ENCODE results near the gene MED9.
A peak's percentile ranks its signal among the peaks of the same experiment; 100 is the strongest.
"Not testable (repeated sequence)": the region's sequence is repeated elsewhere in the genome, so short reads cannot be mapped to it uniquely, and the experiment has no call there.

Gene MED9

DNA sequence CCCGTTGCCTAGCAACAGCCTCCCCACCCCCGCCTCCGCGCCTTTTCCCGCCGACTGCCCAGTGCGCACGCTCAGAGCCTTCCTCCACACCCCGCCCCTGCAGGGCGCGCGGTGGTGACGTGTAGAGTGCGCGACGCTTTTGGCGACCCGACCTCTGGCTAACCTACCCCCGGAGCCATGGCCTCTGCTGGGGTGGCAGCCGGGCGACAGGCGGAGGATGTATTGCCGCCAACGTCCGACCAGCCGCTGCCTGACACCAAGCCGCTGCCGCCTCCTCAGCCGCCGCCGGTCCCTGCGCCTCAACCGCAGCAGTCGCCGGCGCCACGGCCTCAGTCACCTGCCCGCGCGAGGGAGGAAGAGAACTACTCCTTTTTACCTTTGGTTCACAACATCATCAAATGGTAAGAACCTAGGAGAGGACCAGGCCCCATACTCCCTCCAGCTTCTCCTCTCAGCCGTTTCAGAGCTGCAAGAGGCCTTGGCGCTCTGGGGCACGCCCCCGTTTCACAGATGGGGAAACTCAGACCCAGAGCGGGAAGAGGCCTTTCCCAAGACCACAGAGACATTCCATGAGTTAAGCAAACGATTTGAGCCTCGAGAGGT is at the start of gene MED9:
Gene MED9 (plus strand): TSS at position 136 of the 603 bp plus-strand sequence. CDS start 42 bp downstream, at position 178.
- ATAC-seq: peak; percentile 96
- Mint-ChIP-seq H3K9me3 (no peaks in the 10 kb centered on the region), H3K4me3 (peak within 1 kb of the TSS; percentile 81), H3K4me1 (peaks cover 58% of the 10 kb centered on the region), H3K27ac (peak within 1 kb of the TSS; percentile 91), H3K36me3 (peaks cover 19% of the 10 kb centered on the region)
- peak; percentile 95 to 97 for DNase-seq (ENCODE audit: low spot score in 2 of 2)

GRCh38 chr17:17429222-17429621 is 47.6 kb upstream of the MED9 start:
- Mint-ChIP-seq H3K9me3 (no peaks in the 10 kb centered on the region), H3K4me1 (no peaks in the 10 kb centered on the region), H3K36me3 (no peaks in the 10 kb centered on the region), H3K27ac (no peak overlapping the region), H3K4me3 (no peak overlapping the region)
- no peak for DNase-seq (ENCODE audit: low spot score in 2 of 2)
- ATAC-seq: no peak

- not testable (repeated sequence) for H3K27ac Mint-ChIP-seq; DNase-seq (ENCODE audit: low spot score in 2 of 2); H3K9me3 Mint-ChIP-seq; H3K4me3 Mint-ChIP-seq; H3K4me1 Mint-ChIP-seq; ATAC-seq; H3K36me3 Mint-ChIP-seq
Measured at GRCh38 chr17:17430924-17431323, 45.9 kb upstream of the MED9 start.

DNA sequence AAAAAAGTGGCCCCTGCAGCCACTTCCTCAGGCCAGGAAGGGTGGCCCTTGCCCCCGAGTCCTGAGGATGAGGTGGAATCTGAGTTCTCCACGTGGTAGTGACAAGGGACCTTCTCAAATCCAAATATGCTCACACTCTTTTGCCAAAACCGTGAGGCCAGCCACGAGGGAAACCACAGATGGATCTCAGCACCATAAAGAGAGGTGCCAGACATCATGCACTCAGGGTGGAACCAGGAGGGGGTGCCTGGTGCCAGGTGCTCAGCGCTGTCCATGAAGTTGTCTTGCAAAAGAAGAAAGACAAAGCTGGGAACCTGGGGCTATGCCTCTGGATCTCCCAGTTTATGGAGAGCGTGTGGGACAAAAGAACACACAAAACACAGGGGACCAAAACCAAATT is 45.2 kb upstream of the MED9 start:
- no peak overlapping the region for H3K4me3 Mint-ChIP-seq
- no peaks in the 10 kb centered on the region for H3K36me3 Mint-ChIP-seq
- no peaks in the 10 kb centered on the region for H3K9me3 Mint-ChIP-seq
- no peaks in the 10 kb centered on the region for H3K4me1 Mint-ChIP-seq
- H3K27ac Mint-ChIP-seq: no peak overlapping the region
- DNase-seq (ENCODE audit: low spot score in 2 of 2) (no peak), ATAC-seq (no peak)

DNA sequence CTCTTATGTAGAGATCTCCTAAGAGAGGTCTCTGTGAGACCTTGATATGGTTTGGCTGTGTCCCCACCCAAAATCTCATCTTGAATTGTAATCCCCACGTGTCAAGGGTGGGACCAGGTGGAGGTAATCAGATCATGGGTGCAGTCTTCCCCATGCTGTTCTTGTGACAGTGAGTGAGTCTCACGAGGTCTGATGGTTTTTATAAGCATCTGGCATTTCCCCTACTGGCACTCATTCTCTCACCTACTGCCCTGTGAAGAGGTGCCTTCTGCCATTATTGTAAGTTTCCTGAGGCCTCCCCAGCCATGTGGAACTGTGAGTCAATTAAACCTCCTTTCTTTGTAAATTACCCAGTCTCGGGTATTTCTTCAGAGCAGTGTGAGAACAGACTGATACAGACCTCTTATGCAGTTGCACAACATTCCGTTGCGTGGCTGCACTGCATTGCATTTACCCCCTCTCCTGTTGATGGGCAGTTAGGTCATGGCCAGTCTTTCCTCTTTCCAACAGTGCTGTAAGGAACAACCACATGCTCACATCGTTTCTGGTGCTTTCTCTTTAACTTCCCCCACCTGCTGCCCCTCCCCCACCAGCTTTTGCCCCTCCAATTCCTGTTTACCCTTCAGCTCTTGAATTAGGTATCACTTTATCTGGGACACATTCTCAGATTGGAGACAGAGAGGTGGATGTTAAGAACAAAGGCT is 43.6 kb upstream of the MED9 start:
- H3K4me3 Mint-ChIP-seq: no peak overlapping the region
- H3K36me3 Mint-ChIP-seq: no peaks in the 10 kb centered on the region
- no peaks in the 10 kb centered on the region for H3K4me1 Mint-ChIP-seq
- no peaks in the 10 kb centered on the region for H3K9me3 Mint-ChIP-seq
- no peak overlapping the region for H3K27ac Mint-ChIP-seq
- ATAC-seq: no peak
- DNase-seq (ENCODE audit: low spot score in 2 of 2): no peak

DNA sequence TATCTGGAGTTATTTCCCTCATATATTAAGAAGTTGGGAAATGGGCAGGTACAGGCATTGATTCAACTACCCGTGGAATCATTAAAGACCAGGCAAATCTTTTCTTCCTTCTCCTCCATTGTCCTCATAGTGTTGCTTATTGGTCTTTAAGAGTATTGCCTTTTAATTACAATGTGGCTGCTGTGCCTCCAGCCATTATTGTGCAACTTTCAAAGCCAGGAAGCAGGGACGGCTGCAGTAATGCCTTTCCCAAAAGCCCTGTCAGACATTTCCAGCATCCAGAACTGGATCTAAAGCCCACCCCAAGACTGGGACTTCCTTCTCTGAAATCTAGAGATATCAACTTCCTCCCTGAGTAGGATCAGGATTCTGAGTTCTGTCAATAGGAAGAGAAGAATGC is 42.3 kb upstream of the MED9 start:
- Mint-ChIP-seq H3K4me3 (no peak overlapping the region), H3K27ac (no peak overlapping the region), H3K36me3 (no peaks in the 10 kb centered on the region), H3K4me1 (peaks cover 2% of the 10 kb centered on the region), H3K9me3 (no peaks in the 10 kb centered on the region)
- DNase-seq (ENCODE audit: low spot score in 2 of 2): no peak
- no peak for ATAC-seq

DNA sequence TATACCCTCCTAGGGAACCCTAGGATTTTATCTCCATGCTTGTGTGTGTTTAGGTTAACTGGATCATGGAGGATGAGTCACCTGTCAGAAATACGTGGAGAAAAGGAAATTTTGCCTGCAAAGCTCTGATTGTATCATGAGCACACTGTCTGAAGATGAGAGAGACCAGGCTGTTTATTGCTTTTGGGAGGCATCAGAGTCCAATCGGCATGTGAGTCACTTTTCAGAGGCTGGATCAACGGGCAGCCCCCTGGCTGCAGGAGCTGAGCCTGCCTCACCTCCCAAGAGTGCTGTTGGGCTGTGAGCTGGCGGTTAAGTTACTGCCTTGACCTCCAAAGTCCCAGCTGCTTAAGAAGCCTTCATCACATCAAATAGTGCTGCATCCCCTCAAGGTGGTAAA is 41.5 kb upstream of the MED9 start:
- Mint-ChIP-seq H3K27ac (no peak overlapping the region), H3K4me3 (no peak overlapping the region), H3K9me3 (no peaks in the 10 kb centered on the region), H3K36me3 (no peaks in the 10 kb centered on the region), H3K4me1 (peaks cover 9% of the 10 kb centered on the region)
- ATAC-seq: no peak
- no peak for DNase-seq (ENCODE audit: low spot score in 2 of 2)

DNA sequence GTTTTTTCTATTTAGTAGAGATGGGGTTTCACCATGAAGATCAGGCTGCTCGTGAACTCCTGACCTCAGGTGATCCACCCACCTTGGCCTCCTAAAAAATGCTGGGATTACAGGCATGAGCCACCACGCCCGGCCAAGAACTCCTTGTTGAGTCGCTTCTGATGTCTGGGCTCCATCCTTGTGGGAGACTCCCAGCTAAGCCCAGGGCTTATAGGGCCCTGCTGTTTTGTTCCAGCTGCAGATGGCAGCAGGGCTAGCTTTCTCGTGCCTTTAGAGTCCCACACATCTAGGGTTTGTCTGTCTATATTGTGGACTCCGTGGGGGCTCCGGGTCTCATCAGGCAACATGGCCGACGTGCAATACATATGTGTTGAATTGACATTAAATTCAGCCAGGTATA is 39.3 kb upstream of the MED9 start:
- ATAC-seq (no peak), DNase-seq (ENCODE audit: low spot score in 2 of 2) (no peak)
- Mint-ChIP-seq H3K9me3 (no peaks in the 10 kb centered on the region), H3K4me3 (no peak overlapping the region), H3K36me3 (no peaks in the 10 kb centered on the region), H3K27ac (no peak overlapping the region), H3K4me1 (peaks cover 9% of the 10 kb centered on the region)

GRCh38 chr17:17437893-17438292 is 38.9 kb upstream of the MED9 start:
- no peaks in the 10 kb centered on the region for H3K9me3 Mint-ChIP-seq
- DNase-seq (ENCODE audit: low spot score in 2 of 2) (no peak), ATAC-seq (no peak)
- H3K4me1 Mint-ChIP-seq: peaks cover 9% of the 10 kb centered on the region
- no peak overlapping the region for H3K27ac Mint-ChIP-seq
- no peak overlapping the region for H3K4me3 Mint-ChIP-seq
- H3K36me3 Mint-ChIP-seq: no peaks in the 10 kb centered on the region

- Mint-ChIP-seq H3K4me3 (no peak overlapping the region), H3K27ac (no peak overlapping the region), H3K36me3 (no peaks in the 10 kb centered on the region), H3K9me3 (no peaks in the 10 kb centered on the region), H3K4me1 (peaks cover 9% of the 10 kb centered on the region)
- ATAC-seq (peak; percentile 82), DNase-seq (ENCODE audit: low spot score in 2 of 2) (peak; percentile 66 to 90)
Measured at GRCh38 chr17:17440010-17440843, 36.6 kb upstream of the MED9 start.

GRCh38 chr17:17440938-17441675 is 35.7 kb upstream of the MED9 start:
- Mint-ChIP-seq H3K27ac (no peak overlapping the region), H3K4me3 (no peak overlapping the region), H3K9me3 (no peaks in the 10 kb centered on the region), H3K36me3 (no peaks in the 10 kb centered on the region), H3K4me1 (peaks cover 9% of the 10 kb centered on the region)
- DNase-seq (ENCODE audit: low spot score in 2 of 2) (no peak), ATAC-seq (no peak)

DNA sequence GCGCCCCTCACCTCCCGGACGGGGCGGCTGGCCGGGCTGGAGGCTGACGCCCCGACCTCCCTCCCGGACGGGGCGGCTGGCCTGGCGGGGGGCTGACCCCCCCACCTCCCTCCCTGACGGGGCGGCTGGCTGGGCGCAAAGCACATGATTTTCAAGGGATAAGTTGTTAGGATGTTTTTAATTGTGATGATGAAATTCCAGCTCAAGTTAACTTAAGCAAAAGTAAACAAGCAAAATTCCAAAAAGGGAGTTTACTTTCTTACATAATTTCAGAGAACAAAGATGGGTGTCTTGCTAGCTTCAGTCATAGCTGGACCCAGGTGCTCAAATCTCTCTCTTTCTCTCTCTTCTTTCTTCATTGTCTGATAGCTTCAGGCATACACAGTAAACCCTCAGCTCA is 33.6 kb upstream of the MED9 start:
- H3K9me3 Mint-ChIP-seq: peaks cover 3% of the 10 kb centered on the region
- H3K27ac Mint-ChIP-seq: no peak overlapping the region
- H3K36me3 Mint-ChIP-seq: no peaks in the 10 kb centered on the region
- ATAC-seq (no peak), DNase-seq (ENCODE audit: low spot score in 2 of 2) (no peak)
- H3K4me1 Mint-ChIP-seq: peaks cover 9% of the 10 kb centered on the region
- H3K4me3 Mint-ChIP-seq: no peak overlapping the region

- no peak overlapping the region for H3K4me3 Mint-ChIP-seq
- no peak for ATAC-seq
- H3K9me3 Mint-ChIP-seq: peaks cover 3% of the 10 kb centered on the region
- no peak for DNase-seq (ENCODE audit: low spot score in 2 of 2)
- H3K4me1 Mint-ChIP-seq: no peaks in the 10 kb centered on the region
- H3K36me3 Mint-ChIP-seq: no peaks in the 10 kb centered on the region
- no peak overlapping the region for H3K27ac Mint-ChIP-seq
Measured at GRCh38 chr17:17445296-17445924, 31.4 kb upstream of the MED9 start.

- no peak for ATAC-seq
- no peak overlapping the region for H3K4me3 Mint-ChIP-seq
- no peak for DNase-seq (ENCODE audit: low spot score in 2 of 2)
- H3K4me1 Mint-ChIP-seq: no peaks in the 10 kb centered on the region
- no peaks in the 10 kb centered on the region for H3K36me3 Mint-ChIP-seq
- H3K9me3 Mint-ChIP-seq: peaks cover 3% of the 10 kb centered on the region
- H3K27ac Mint-ChIP-seq: no peak overlapping the region
Measured at GRCh38 chr17:17445925-17446665, 30.7 kb upstream of the MED9 start.

Data from stimulated activated effector memory CD8-positive, alpha-beta T cell treated with anti-CD3 and anti-CD28 coated beads, Interleukin-12 subunit alpha, Interleukin-12 subunit beta, amount 100 ng/mL, for 72 hours (primary cell).